HG03108 (cell line): ENCODE data around the gene UNG.
"Not testable (repeated sequence)": the region's sequence is repeated elsewhere in the genome, so short reads cannot be mapped to it uniquely, and the experiment has no call there.

ENCODE experiments used
- ATAC-seq: cut with Tn5 transposase; IDR thresholded peaks from one replicate; pipeline ENCODE4 v1.9.1; 2021; ENCODE audit warnings: moderate library complexity; ENCODE audit not compliant: unreplicated experiment

UNG gene

GRCh38 chr12:109120557-109120956 is 23.2 kb downstream of the UNG start:
- ATAC-seq: no peak

GRCh38 chr12:109121346-109121880 is 24.0 kb downstream of the UNG start:
- ATAC-seq: no peak

- no peak for ATAC-seq
Observed at GRCh38 chr12:109124878-109125648, 27.7 kb downstream of the UNG start.

GRCh38 chr12:109125791-109126190 is 28.4 kb downstream of the UNG start:
- ATAC-seq: no peak

- no peak for ATAC-seq
Observed at GRCh38 chr12:109126784-109127183, 29.4 kb downstream of the UNG start.

GRCh38 chr12:109127533-109128242 is 30.3 kb downstream of the UNG start:
- no peak for ATAC-seq

- no peak for ATAC-seq
Observed at GRCh38 chr12:109130297-109131153, 33.1 kb downstream of the UNG start.

- ATAC-seq: no peak
Observed at GRCh38 chr12:109131154-109132050, 34.0 kb downstream of the UNG start.

- ATAC-seq: no peak
Observed at GRCh38 chr12:109134186-109134917, 37.0 kb downstream of the UNG start.

GRCh38 chr12:109137055-109137454 is 39.7 kb downstream of the UNG start:
- no peak for ATAC-seq

- ATAC-seq: no peak
Observed at GRCh38 chr12:109139360-109139759, 42.0 kb downstream of the UNG start.

- no peak for ATAC-seq
Observed at GRCh38 chr12:109139791-109140190, 42.4 kb downstream of the UNG start.

- ATAC-seq: no peak
Observed at GRCh38 chr12:109140560-109140959, 43.2 kb downstream of the UNG start.

GRCh38 chr12:109144224-109144623 is 46.8 kb downstream of the UNG start:
- no peak for ATAC-seq

- not testable (repeated sequence) for ATAC-seq
Observed at GRCh38 chr12:109147126-109147525, 49.7 kb downstream of the UNG start.

GRCh38 chr12:109147954-109148353 is 50.6 kb downstream of the UNG start:
- ATAC-seq: no peak

GRCh38 chr12:109150124-109150640 is 52.8 kb downstream of the UNG start:
- no peak for ATAC-seq

- ATAC-seq: no peak
Observed at GRCh38 chr12:109151457-109151856, 54.1 kb downstream of the UNG start.

- ATAC-seq: no peak
Observed at GRCh38 chr12:109153821-109154441, 56.5 kb downstream of the UNG start.
